Activated CD4-positive, CD25-positive, alpha-beta regulatory T cell treated with anti-CD3 and anti-CD28 coated beads, Interleukin-2, amount 50 U/mL, for 24 hours (primary cell): ENCODE measurements around the gene KCNIP3.

ENCODE experiments used
- ATAC-seq, 2 donors: fragments of 150-1000 bp; cut with Tn5 transposase; one replicate each; pipeline ENCODE4 v1.10.0; 2021; ENCODE audit warnings: mild to moderate bottlenecking in 1 of 2, moderate library complexity in 1 of 2

The KCNIP3 gene

DNA sequence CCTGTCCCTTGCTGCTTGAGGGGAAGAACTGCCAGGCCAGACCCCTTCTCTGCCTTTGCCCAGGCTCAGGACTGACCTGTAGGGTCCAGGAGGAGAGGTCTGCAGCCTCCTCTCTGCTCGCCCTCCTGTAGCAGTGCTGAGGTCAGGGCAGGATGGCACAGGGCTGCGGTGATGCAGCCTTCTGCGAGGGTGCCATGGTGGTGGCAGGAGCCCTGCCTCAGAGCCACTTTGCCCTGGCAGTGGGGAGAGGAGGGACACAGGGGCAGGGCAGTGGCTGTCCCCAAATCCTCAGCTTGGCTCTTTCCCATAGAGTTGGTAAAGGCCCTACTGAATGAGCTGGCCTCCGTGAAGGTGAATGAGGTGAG is 22.0 kb upstream of the KCNIP3 start:
- ATAC-seq, result no peak

DNA sequence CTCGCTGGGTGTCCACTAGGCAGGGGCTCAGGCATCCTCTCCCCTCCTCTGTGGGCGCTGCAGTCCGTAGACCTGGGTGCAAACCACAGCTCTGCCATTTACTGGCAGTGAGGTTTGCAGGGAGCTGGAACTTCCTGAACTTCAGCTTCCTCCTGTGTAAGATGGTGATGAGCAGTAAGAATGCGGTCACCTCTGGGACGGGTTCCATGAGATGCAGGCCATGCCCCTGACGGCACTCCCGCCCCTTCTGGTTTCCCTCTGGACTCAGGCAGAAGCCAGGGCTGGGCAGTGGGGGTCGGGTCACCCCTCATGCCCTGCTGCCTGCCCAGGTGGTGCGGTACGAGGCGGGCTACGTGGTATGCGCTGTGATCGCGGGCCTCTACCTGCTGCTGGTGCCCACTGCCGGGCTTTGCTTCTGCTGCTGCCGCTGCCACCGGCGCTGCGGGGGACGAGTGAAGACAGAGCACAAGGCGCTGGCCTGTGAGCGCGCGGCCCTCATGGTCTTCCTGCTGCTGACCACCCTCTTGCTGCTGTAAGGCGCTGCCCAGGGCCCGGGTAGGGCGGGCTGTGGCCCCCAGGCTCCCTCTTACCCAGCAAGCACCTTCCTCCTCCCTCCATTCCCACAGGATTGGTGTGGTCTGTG is 21.4 kb upstream of the KCNIP3 start:
- no peak for ATAC-seq

DNA sequence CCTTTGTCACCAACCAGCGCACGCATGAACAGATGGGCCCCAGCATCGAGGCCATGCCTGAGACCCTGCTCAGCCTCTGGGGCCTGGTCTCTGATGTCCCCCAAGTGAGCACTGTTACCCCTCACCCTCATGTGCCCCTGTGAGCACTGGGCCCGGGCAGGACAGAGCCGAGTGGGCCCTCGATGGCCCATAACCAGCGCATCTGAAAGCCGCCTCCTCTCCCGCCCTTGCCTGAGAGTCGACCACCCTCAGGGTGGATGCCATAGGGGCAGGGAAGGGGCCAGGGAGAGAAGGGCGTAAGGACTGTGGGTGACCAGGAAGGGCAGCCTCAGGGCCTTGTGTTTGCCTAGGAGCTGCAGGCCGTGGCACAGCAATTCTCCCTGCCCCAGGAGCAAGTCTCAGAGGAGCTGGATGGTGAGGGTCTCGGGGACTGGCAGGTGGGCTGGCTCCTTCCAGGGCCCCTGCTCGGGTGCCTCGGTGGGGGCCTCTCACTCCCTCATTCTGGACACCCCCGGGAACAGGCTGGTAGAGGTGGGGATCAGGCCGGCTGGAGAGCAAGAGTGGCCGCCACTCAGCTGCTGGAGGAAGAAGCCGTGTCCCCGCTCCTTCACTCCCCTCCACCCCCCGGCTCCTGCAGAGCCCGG is 20.8 kb upstream of the KCNIP3 start:
- no peak for ATAC-seq

DNA sequence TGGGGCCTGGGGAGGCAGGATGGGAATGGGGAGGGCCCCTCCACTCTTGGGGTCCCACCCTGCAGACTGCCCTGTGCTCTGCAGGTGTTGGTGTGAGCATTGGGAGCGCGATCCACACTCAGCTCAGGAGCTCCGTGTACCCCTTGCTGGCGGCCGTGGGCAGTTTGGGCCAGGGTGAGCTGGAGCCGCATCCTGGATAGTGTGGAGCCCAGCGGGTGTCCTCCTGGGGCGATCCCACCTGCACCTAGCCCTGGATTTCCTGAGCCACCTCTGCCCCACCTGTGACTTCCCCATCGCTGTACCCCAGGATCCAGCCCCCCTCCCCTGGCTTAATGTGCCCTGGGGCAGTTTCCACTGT is 20.3 kb upstream of the KCNIP3 start:
- ATAC-seq, result no peak

DNA sequence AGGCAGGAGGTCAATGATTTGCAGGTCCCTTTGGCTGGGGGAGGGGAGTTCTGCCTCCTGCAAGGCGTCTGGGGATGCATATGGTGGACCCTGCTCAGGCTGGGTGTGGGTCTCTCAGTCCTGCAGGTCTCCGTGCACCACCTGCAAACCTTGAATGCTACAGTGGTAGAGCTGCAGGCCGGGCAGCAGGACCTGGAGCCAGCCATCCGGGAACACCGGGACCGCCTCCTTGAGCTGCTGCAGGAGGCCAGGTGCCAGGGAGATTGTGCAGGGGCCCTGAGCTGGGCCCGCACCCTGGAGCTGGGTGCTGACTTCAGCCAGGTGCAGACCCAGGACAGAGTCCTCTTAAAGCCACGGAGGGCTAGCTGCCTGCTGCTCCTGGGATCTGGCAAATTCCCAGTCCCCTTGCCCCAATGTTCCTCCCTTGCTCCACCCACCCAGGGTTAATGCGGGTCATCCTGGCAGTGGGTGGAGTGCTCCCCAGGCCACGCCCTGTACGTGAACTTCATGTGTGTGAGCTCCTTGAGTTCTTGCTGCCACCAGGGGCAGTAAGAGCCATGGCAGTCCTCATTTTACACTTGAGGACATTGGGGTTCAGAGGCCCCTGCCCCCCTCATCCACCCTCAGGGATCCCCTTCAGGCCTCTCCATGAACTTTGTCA is 19.8 kb upstream of the KCNIP3 start:
- ATAC-seq, result no peak

DNA sequence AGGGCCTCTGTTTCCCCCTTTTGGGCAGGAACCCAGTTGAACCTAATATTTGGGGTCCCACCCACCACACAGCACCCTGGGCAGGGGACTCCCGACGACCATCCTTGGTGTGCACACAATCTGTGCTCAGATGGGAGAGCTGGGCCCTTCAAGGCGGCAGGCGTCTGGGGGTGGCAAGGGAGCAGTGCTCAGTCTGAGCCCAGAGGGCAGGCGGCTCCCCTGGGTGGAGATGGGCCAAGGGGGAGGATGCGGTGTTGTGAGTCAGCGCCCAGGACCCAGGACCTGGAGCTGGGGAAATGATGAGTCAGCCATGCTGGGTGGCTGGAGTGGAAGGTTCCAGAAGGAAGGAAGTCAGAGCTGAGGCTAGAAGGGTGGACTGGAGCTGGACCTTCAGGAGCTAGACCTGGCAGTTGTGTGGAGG is 19.1 kb upstream of the KCNIP3 start:
- no peak for ATAC-seq

DNA sequence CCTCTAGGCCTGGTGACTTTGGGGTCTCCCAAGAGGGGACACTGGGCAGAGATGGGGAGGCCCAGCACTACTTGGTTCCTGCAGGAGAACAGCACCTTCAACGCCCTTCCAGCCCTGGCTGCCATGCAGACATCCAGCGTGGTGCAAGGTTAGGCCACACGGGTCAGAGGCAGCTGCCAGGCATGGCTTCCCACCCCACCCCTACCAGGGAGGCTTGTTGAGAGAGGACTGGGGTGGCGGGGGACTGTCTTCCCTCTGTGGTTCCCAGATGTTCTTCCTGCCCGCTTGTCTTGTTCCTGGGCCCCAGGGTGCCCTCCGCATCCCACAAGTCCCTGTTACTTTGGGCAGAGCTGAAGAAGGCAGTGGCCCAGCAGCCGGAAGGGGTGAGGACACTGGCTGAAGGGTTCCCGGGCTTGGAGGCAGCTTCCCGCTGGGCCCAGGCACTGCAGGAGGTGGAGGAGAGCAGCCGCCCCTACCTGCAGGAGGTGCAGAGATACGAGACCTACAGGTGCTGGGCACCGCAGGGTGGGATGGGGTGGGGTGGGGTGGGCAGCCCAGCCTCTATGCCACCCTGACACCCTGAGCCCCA is 18.4 kb upstream of the KCNIP3 start:
- ATAC-seq, result no peak

DNA sequence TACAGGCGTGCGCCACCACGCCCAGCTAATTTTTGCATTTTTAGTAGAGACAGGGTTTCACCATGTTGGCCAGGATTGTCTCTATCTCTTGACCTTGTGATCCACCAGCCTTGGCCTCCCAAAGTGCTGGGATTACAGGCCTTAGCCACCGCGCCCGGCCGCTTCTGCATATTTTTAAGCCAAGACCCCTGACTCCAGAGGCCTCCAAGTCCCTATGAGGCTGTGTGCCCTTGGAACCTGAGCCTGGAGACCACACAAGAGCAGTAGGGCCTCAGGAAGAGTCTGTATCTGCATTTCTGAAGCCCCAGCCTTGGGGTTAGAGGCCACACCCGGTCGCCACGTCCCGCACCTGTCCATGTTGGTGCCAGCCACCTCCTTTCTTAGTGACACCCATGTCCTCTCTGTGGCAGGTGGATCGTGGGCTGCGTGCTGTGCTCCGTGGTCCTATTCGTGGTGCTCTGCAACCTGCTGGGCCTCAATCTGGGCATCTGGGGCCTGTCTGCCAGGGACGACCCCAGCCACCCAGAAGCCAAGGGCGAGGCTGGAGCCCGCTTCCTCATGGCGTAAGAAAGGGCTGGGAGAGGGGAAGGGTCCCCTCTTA is 17.6 kb upstream of the KCNIP3 start:
- no peak for ATAC-seq

DNA sequence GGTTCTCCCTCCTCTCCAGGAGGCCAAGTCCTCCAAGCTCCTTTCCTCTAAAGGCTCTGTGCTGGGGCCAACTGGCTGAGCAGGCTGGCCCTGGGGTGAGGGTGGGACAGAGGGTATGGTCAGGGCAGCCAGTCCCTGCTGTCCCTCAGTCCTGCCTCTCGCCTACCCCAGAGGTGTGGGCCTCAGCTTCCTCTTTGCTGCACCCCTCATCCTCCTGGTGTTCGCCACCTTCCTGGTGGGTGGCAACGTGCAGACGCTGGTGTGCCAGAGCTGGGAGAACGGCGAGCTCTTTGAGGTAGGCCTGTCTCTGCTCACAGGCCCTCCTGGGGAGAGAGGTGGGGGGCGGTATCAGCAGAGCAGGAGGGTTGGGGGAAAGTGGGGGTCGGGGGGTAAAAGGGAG is 16.1 kb upstream of the KCNIP3 start:
- no peak for ATAC-seq

DNA sequence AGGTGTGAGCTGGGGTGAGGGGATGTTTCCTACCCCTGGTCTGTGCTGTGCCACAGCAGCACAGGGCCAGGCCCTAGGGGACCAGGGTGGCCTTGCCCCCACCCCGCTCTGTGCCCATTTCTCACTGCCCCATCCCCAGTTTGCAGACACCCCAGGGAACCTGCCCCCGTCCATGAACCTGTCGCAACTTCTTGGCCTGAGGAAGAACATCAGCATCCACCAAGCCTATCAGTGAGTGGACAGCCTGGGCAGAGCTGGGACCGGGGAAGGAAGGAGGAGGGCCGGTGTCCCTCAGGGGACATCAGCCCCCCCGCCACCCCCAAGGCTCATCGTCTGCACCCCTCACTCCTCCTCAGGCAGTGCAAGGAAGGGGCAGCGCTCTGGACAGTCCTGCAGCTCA is 15.4 kb upstream of the KCNIP3 start:
- ATAC-seq, result no peak

DNA sequence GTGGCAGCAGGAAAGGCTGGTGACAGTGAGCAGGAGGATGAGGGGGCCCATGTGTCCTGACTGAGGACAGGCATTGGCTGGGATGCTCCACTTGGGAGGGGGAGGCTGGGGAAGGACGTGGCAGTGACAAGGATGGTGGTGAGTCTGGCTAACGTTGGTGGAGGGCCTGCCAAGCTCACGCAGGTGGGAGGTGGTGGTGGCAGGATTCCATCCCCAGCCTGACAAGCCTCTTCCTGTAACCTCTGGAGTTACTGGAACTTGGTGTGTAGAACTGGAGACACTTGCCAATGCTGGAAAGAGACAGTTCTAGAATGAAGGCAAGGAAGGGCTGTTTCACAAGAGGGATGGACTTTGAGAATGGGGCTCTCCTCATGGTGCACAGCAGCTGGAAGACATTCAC is 14.7 kb upstream of the KCNIP3 start:
- ATAC-seq, result no peak

DNA sequence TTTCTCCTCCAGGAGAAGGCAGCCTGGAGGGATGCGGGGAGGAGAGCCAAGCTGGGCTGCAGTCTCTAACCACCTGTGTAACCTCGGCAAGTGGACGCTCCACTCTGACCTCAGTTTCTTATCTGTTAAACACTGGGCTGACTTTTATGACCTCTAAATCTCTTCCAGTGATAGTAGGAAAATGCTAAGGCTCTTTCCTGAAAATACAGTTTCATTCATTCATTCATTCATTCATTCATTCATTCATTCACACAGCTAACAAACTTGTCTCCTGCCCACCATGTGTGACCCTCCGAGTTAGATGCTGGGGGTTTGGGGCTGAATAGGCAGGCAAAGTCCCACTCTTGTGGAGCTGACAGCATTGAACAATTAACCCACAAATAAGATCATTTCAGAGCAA is 13.6 kb upstream of the KCNIP3 start:
- ATAC-seq, result no peak

DNA sequence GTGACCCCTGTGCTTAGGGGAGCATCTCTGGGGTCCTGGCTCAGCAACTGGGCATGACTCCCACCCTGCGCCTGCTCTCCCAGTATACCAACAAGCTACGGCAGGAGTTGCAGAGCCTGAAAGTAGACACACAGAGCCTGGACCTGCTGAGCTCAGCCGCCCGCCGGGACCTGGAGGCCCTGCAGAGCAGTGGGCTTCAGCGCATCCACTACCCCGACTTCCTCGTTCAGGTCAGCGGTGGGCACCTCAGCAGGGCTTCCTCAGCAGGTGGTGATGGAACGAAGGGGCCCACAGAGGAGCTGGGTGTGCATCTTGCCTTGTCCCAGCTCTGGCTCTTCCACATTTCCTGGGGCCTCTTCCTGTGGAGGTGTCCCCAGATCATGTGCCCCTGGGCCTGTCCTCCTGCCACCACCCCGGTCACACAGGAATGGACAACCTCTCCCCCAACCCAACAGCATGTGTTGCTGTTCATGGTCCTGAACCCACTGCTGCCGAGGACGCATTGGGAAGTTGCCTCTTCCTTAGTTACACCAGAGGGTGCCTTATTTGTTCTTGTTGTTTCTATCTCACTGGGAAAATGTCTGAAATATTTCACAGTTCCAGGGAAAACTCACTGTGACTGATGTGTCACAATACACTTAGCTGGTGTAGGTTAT is 12.1 kb upstream of the KCNIP3 start:
- ATAC-seq, result no peak

DNA sequence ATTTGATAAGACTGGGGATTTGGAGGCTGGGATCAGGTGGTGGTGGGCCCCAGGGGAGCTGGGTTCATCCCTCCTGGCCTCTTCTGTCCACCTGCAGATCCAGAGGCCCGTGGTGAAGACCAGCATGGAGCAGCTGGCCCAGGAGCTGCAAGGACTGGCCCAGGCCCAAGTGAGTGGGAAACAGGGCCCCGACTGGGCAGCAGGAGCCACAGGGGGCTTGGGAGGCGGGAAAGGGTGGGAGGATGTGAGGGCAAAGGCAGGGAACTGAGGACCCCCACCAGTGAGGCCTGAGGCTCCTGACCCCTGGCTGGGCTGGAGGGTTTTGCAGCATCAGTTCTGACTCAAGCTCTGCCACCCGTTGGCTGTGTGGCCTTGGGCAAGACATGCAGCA is 11.6 kb upstream of the KCNIP3 start:
- no peak for ATAC-seq

DNA sequence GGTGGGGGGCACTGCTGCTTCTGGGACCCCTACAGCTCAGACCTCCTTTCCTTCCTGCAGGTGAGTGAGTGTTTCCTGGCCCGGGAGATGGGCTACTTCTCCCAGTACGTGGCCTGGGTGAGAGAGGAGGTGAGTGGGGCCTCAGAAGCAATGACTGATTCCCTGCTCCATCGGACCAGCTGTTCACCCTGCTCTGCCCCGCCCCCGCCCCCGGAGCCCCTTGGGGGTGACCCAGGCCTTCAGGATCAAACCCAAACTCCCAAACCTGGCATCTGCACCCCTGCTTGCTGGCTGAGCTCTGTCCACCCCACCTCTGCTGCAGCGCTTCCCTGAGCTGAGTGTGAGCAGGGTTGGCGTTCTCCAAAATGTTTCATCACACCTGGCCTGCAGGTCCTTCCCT is 9.8 kb upstream of the KCNIP3 start:
- ATAC-seq, result no peak

DNA sequence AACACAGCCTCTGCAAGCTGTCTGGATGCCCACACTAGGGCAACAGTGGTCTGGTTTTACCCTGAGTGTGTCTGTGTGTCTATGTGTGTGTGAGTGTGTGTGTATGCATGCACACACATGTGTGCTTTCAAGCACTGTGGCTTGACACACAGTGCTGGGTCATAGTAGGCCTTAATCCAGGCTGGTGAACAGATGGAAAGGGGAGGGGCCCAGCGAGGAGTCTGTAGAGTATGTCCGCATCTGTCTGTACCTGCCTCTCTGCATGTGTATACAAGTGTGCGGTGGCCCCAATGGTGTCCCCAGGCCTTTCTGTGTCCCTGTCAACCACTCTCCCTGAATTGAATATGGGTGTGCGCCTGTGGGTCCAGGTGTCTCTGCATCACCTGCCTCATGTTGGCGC is 9.3 kb upstream of the KCNIP3 start:
- ATAC-seq, result no peak

DNA sequence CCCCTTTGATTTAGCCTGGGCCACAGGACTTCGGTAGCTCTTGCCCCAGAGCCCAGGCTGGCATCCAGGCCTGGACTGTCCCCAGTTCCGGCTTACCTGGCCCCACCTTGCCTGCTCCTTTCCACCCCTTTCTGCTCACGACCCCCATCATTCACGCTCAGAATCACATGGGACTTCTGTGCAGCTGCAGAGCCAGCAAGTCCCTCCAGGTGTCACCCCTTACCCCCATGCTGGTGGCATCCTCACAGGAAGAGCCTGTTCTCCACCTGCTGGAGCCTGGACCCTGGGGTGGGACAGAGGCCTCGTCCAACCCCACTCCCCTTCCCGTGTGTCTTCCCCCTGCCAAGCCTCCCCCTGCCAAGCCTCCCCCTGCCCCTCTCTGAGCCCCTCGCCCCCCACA is 7.9 kb upstream of the KCNIP3 start:
- ATAC-seq, result no peak

DNA sequence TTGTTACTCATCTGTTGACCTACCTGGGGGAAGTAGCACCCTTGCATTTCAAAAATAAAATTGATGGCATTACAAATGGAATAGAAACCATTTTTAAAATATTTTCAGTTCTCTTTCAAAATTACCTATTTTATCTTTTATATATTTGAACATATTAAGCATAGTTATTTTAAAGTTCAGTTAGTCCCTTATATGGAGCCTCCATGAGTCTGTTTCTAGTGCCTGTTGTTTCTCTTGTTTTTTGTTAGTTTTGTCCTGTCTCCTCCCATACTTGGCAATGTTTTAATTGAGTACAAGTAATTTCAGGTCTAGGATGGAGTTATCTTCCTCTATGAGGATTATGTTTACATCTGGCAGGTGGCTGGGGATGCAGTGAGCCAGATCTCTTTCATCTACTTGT is 5.9 kb upstream of the KCNIP3 start:
- no peak for ATAC-seq

DNA sequence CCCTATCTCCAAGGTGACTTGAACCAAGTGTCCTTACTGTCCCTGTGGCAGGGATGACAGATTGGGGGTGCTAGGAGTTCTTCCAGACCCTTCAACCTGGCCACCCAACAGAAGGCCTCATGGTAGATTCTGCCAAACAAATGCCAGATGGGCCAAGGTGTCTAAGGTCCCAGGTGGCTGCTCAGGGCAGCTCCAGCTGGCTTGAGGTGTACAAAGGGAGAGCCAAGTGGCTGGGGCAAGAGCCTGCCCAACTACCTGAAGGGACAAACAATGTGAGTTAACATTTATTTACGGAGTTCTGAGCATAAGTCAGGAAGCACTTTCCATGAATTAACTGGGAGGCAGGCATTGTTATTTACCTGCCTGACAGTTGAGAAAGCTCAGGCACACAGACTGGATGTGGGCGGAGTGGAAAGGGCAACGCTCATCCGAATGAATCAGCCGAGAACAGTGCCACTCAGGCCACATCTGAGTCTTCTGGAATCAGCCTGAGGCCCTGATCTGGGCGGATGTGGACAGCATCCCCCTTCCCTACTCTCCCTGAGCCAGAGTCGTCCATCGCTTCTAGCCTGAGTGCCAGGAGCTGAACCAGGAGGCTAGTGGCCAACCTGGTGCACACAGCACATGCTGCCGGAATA is 4.4 kb upstream of the KCNIP3 start:
- ATAC-seq, result no peak

DNA sequence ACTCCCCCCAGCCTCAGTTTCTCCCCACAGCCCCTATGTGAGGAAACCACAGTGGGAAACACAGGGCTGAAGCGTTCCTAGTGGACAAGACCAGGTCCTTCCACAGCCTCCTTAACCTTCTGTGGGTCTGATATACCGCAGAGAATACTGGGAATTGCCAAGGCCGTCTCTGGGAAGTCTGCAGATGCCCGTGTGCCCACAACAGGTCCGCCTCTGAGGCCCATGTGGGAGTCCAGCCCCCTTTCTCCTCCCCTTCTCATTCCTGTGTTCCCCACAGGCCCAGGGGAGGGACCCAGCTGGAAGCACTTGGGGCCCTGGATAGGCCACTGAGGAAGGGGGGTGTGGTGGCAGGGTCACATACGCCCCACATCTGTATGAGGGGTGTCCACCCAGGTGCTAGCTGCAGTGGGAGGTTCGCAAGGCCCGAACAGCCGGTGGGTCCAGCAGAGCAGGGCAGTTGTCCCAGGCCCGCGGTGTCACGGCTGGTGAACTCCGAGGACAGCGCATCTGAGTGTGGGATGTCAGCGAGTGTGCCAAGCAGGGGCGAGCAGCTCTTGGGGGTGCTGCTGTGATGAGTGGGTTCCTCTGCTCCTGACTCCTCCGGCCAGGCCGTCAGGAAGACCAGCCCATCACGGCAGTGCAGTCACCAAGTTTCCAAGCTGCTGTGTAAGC is 2.4 kb upstream of the KCNIP3 start:
- no peak for ATAC-seq

DNA sequence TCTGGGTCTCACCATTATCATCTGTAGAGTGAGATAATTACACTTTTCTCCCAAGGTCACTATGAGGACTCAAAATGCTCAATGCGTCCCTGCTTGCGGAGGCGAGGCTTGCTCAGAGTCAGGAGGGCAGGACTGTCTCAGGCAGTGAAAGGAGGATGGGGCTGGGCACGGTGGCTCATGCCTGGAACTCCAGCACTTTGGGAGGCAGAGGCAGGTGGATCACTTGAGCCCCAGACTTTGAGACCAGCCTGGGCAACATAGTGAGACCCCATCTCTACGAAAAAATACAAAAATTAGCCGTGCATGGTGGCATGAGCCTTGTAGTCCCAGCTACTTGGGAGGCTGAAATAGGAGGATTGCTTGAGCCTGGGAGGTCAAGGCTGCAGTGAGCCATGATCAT is 1.8 kb upstream of the KCNIP3 start:
- ATAC-seq, result no peak

DNA sequence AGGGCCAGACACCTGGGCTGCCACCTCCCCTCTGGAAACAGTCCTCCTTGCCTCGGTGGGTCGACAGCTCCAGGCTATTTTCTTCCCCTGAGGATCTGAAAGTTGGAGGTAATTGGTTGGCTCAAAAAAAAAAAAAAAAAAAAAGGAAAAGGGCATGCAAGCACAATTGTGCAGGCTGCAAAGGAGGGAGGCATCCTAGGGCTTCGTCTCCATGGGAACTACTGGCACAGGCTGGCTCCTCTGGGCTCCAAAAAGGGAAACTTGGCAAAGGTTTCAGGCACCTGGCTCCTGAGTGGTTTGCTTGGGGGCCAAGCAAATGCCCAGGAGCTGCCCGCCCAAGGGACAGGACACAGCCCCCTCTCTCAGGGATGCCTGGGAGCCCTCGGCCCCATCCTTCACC is 1.1 kb upstream of the KCNIP3 start:
- no peak for ATAC-seq
